Left ventricle myocardium inferior (tissue), 1 donor: ENCODE results near the gene INAFM2. TPM values are rescaled to one million over a fixed set of nuclear protein-coding genes. Genes with fewer than 3 reads are reported as not detected.

Experiments
- DNase-seq: peaks from one replicate; pipeline ENCODE4 v3.0.0-alpha.2; 2020
- H3K27ac ChIP-seq: fragments of 200-600 bp; replicated peaks from 2 replicates; pipeline ENCODE4 v1.8.0; 2021
- H3K27me3 ChIP-seq: fragments of 200-600 bp; 2 replicates; pipeline ENCODE4 v1.8.0; 2021; ENCODE audit warnings: low read depth
- H3K36me3 ChIP-seq: fragments of 200-600 bp; 2 replicates; pipeline ENCODE4 v1.8.0; 2021
- H3K4me1 ChIP-seq: fragments of 200-600 bp; 2 replicates; pipeline ENCODE4 v1.8.0; 2021
- H3K4me3 ChIP-seq: fragments of 200-600 bp; 2 replicates; pipeline ENCODE4 v1.8.0; 2021; ENCODE audit warnings: mild to moderate bottlenecking, moderate library complexity
- H3K9me3 ChIP-seq: fragments of 200-600 bp; replicated peaks from 2 replicates; pipeline ENCODE4 v1.8.0; 2021
- intact Hi-C: fragments of 100-400 bp; cut with micrococcal nuclease; formaldehyde crosslinking; loops from one replicate; pipeline ENCODE4 v1.11.0; 2022
- total RNA-seq: library from RNA; stranded (reverse); fragmentation: NEBNext Ultra II Directional; extraction: Animal tissue kit (Norgen Biotek cat#: 25700); gene quantifications from one replicate; pipeline ENCODE4 v1.2.1, GENCODE V29; 2021
- TF ChIP-seq, protein P1 (sequence below): fragments of 200-600 bp; IDR thresholded peaks from 2 replicates; pipeline ENCODE4 v1.8.0; 2021; ENCODE audit warnings: antibody characterized with exemption, mild to moderate bottlenecking, borderline replicate concordance
- donor health status: DM: no; HTN: yes; CAD: no; lungs with severe emphysema.

INAFM2 gene
- total RNA-seq, 1 donor from 2014 or later: 52.7 TPM

DNA sequence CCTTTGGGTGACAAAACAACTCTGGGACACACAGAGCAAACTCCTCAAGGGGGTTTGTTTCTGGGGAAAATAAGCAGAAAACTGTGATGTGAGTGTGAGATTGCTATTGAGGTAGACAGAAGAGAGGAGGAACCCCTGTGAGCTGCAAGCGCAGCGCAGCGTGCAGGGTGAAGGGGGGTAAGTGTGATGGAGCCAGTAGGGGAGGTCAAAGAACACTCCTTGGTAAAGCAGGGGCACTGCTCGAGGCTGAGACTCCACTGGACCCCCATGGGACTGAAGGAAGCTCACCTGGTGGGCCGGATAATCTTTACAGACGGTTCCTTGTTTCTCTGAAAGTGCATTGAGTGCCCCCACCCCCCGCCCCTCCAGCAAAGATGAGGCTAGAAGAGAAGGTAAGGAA lies 7.5 kb downstream of the INAFM2 start:
- H3K4me3 ChIP-seq: no peak overlapping the region
- DNase-seq: no peak
- H3K27ac ChIP-seq: peak overlapping the region; percentile 99
- no peaks in the 10 kb centered on the region for H3K27me3 ChIP-seq
- intact Hi-C loops: no loop called here
- peaks cover 100% of the 10 kb centered on the region for H3K4me1 ChIP-seq
- H3K9me3 ChIP-seq: no peaks in the 10 kb centered on the region
- TF ChIP-seq, protein P1, sequence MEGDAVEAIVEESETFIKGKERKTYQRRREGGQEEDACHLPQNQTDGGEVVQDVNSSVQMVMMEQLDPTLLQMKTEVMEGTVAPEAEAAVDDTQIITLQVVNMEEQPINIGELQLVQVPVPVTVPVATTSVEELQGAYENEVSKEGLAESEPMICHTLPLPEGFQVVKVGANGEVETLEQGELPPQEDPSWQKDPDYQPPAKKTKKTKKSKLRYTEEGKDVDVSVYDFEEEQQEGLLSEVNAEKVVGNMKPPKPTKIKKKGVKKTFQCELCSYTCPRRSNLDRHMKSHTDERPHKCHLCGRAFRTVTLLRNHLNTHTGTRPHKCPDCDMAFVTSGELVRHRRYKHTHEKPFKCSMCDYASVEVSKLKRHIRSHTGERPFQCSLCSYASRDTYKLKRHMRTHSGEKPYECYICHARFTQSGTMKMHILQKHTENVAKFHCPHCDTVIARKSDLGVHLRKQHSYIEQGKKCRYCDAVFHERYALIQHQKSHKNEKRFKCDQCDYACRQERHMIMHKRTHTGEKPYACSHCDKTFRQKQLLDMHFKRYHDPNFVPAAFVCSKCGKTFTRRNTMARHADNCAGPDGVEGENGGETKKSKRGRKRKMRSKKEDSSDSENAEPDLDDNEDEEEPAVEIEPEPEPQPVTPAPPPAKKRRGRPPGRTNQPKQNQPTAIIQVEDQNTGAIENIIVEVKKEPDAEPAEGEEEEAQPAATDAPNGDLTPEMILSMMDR: no peak
- H3K36me3 ChIP-seq: peaks cover 13% of the 10 kb centered on the region

DNA sequence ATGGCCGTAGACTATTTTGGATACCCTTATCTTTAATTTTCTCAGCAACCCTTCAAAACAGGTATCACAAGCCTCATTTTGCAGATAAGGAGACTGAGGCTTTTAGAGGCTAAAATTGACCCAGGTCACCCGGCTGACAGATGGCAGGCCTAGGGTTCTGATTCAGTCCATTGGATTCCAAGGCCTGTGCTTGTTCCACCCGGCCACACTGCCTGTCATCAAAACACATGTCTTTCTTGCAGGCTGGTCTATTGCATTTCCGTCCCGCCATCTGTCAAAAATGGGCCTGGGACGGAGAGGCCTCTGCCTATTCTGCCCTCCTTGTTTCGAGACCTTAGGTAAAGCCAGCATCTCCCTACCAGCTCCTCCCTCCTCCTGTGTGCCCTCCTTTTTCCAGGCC lies 8.1 kb downstream of the INAFM2 start:
- no peak for DNase-seq
- H3K27ac ChIP-seq: peak overlapping the region; percentile 99
- peaks cover 100% of the 10 kb centered on the region for H3K4me1 ChIP-seq
- H3K27me3 ChIP-seq: no peaks in the 10 kb centered on the region
- TF ChIP-seq, protein P1: no peak
- intact Hi-C loops: no loop called here
- no peak overlapping the region for H3K4me3 ChIP-seq
- no peaks in the 10 kb centered on the region for H3K9me3 ChIP-seq
- H3K36me3 ChIP-seq: peaks cover 19% of the 10 kb centered on the region

DNA sequence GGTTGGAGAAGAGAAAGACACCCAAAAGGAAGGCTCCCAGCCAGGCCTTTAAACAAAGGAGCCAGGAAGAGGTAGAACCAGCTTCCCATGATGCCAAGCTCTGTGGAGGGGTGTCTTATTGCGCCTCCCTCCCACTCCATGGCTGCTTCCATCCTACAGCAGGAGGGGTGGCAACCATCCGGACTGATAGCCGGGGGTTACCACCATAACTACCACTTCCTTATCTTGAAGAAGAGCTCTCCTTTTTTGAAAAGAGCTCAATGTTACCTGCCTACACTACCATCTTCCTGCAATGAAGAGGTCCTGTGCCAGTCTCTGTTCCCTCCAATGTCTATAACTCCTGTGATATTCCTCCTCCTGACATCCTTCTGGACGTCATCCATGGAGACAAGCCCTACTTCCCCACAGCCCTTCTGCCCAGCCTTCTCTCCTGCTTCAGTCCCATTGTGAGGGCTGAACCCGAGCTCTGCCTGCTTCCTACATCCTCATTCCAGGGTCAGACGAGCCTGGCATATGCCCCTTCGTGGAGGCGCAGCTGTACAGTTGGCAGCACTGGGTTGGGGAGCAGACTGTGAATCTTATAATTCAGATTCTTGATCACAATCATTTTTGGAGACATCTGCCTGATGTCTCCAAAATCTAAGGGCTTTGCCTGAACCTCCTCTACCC lies 8.8 kb downstream of the INAFM2 start:
- peaks cover 22% of the 10 kb centered on the region for H3K36me3 ChIP-seq
- H3K27ac ChIP-seq: peak overlapping the region; percentile 99
- no peaks in the 10 kb centered on the region for H3K27me3 ChIP-seq
- intact Hi-C loops: no loop called here
- H3K9me3 ChIP-seq: no peaks in the 10 kb centered on the region
- H3K4me3 ChIP-seq: no peak overlapping the region
- TF ChIP-seq, protein P1: no peak
- DNase-seq: no peak
- H3K4me1 ChIP-seq: peaks cover 100% of the 10 kb centered on the region

DNA sequence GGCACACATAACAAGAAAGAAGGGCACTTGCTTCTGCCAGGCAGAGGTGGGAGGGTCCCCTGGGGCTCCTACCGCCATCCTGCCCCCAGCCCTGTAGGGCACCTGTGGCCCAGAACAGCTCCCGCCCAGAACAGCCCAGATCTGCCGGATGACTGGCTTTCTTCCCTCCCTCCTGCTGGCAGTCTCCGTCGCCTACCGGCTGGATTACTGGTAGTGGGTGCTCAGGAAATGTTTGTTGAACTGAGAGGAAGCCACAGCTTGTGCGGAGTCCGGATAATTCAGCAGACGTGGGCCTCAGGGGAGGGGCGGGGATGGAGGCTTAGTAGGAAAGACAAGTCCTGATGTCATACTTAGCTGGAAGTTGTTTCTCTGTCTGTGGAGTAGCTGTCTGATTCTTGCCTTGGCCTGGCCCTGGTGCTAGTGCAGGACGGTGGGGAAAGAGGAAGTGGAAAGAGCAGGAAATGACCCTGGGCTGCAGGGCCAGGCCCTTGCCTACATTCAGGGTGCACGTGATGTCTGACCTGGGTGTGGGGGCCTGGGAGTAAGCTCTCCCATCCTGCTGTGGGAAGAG lies 10.5 kb downstream of the INAFM2 start:
- H3K4me1 ChIP-seq: peaks cover 100% of the 10 kb centered on the region
- peak overlapping the region; percentile 42 for H3K4me3 ChIP-seq
- intact Hi-C loops: no loop called here
- no peaks in the 10 kb centered on the region for H3K9me3 ChIP-seq
- no peaks in the 10 kb centered on the region for H3K27me3 ChIP-seq
- H3K36me3 ChIP-seq: peaks cover 22% of the 10 kb centered on the region
- DNase-seq: peak; percentile 78
- TF ChIP-seq, protein P1: no peak
- H3K27ac ChIP-seq: peak overlapping the region; percentile 99

DNA sequence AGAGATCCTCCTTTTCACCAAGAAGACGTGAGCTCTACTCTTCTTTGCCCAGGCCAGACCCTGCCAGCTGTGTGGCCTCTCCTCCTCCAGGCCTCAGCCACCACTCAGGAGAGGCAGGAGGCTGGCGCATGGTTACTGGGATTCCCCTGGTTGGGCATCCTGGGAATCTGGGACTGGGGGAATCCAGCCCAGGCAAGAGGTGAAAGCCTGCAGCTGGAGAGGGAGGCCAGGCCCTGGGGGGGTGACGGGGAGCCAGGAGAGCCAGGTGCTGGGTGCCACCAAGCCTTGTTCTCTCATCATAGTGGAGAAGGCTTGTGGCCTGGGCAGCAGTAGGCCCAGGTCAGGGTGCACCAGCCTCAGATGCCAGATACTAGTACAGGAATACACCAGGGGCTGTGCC lies 11.0 kb downstream of the INAFM2 start:
- H3K27ac ChIP-seq: peak overlapping the region; percentile 99
- peaks cover 100% of the 10 kb centered on the region for H3K4me1 ChIP-seq
- H3K4me3 ChIP-seq: no peak overlapping the region
- no peak for DNase-seq
- no peaks in the 10 kb centered on the region for H3K9me3 ChIP-seq
- H3K36me3 ChIP-seq: peaks cover 22% of the 10 kb centered on the region
- intact Hi-C loops: no loop called here
- no peaks in the 10 kb centered on the region for H3K27me3 ChIP-seq
- TF ChIP-seq, protein P1: no peak
